Loucy (cell line): ENCODE data around the gene SND1.

ENCODE experiments used
- H2AFZ ChIP-seq: fragments of 200-600 bp; sonication (generic); 2 replicates; pipeline ENCODE4 v1.6.0; 2016; ENCODE audit warnings: antibody characterized with exemption, mild to moderate bottlenecking, low read length, moderate library complexity
- H3F3A ChIP-seq: fragments of 200-600 bp; 2 replicates; pipeline ENCODE4 v1.6.0; 2016; ENCODE audit warnings: antibody characterized with exemption, low read depth, mild to moderate bottlenecking
- H3K27me3 ChIP-seq: fragments of 200-600 bp; sonication (generic); 2 replicates; pipeline ENCODE4 v1.6.1; 2014; ENCODE audit warnings: low read length, mild to moderate bottlenecking; ENCODE audit not compliant: insufficient read depth, poor library complexity, severe bottlenecking
- H3K36me3 ChIP-seq: fragments of 200-600 bp; sonication (generic); 2 replicates; pipeline ENCODE4 v1.6.1; 2016; ENCODE audit warnings: low read length; ENCODE audit not compliant: insufficient read depth
- H3K4me1 ChIP-seq: fragments of 200-600 bp; sonication (generic); 2 replicates; pipeline ENCODE4 v1.5.1; 2014; ENCODE audit warnings: low read length, mild to moderate bottlenecking; ENCODE audit not compliant: insufficient read depth, poor library complexity, severe bottlenecking
- H3K4me2 ChIP-seq: fragments of 200-600 bp; sonication (generic); 2 replicates; pipeline ENCODE4 v1.6.0; 2014; ENCODE audit warnings: antibody characterized with exemption, low read length, low read depth, mild to moderate bottlenecking; ENCODE audit not compliant: poor library complexity, severe bottlenecking
- H3K4me3 ChIP-seq: fragments of 200-600 bp; sonication (generic); 2 replicates; pipeline ENCODE4 v1.5.1; 2014; ENCODE audit warnings: low read length, mild to moderate bottlenecking, mixed read lengths; ENCODE audit not compliant: poor library complexity, severe bottlenecking
- H3K79me2 ChIP-seq: fragments of 200-600 bp; sonication (generic); 2 replicates; pipeline ENCODE4 v1.6.1; 2014; ENCODE audit warnings: low read length; ENCODE audit not compliant: insufficient read depth
- H3K9ac ChIP-seq: fragments of 200-600 bp; sonication (generic); 2 replicates; pipeline ENCODE4 v1.6.0; 2014; ENCODE audit warnings: mild to moderate bottlenecking, low read depth, low read length, moderate library complexity; ENCODE audit not compliant: poor library complexity, severe bottlenecking
- H3K9me2 ChIP-seq: fragments of 200-600 bp; sonication (generic); replicated peaks from 2 replicates; pipeline ENCODE4 v1.6.1; 2016; ENCODE audit warnings: low read depth, low read length, mixed read lengths
- H3K9me3 ChIP-seq: fragments of 200-600 bp; sonication (generic); 2 replicates; pipeline ENCODE4 v1.6.1; 2014; ENCODE audit warnings: mild to moderate bottlenecking, antibody characterized with exemption, low read length, low read depth; ENCODE audit not compliant: insufficient read depth
- H4K20me1 ChIP-seq: fragments of 200-600 bp; sonication (generic); 2 replicates; pipeline ENCODE4 v1.6.0; 2014; ENCODE audit warnings: antibody characterized with exemption, low read length, mild to moderate bottlenecking; ENCODE audit not compliant: insufficient read depth, poor library complexity, severe bottlenecking
- EZH2phosphoT487 ChIP-seq: fragments of 200-600 bp; IDR thresholded peaks from 2 replicates; pipeline ENCODE4 v1.6.1; 2018; ENCODE audit warnings: antibody characterized with exemption, mild to moderate bottlenecking, moderate library complexity, borderline replicate concordance
- TF ChIP-seq, protein P1 (sequence below): fragments of 200-600 bp; sonication (generic); conservative IDR thresholded peaks from 2 replicates; pipeline ENCODE4 v1.5.1; 2014; ENCODE audit warnings: mild to moderate bottlenecking, antibody characterized with exemption, low read length

SND1 gene

DNA sequence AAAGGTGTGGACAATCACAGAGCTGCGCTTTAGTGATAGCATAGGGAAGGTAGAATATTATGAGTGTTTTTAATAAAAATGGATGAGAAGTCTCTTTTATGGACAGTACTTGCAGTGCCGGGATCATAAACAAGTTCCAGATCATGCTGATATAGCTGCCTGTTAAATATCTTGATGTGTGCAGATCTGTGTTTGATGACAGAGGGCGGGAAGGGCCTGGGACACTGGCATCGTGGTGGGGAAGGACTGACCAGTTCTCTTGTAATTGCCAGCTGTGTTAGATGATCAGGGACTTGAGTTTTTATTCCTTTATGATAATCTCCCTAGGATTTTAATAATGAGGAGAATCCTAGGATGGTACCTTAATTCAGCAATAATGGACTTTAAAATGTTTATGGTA lies 14.6 kb downstream of the SND1 start:
- Histone ChIP-seq H3F3A (no peaks in the 10 kb centered on the region), H3K9ac (no peak overlapping the region), H3K9me3 (no peaks in the 10 kb centered on the region), H3K79me2 (peaks cover 94% of the 10 kb centered on the region), H3K4me2 (no peak overlapping the region), H3K27me3 (no peaks in the 10 kb centered on the region), H3K4me1 (no peaks in the 10 kb centered on the region), H2AFZ (no peak overlapping the region), H3K9me2 (no peaks in the 10 kb centered on the region), H3K4me3 (no peak overlapping the region), H4K20me1 (peaks cover 56% of the 10 kb centered on the region), H3K36me3 (peaks cover 11% of the 10 kb centered on the region; the same call in 1 of the 2 replicates)
- TF ChIP-seq, protein P1, sequence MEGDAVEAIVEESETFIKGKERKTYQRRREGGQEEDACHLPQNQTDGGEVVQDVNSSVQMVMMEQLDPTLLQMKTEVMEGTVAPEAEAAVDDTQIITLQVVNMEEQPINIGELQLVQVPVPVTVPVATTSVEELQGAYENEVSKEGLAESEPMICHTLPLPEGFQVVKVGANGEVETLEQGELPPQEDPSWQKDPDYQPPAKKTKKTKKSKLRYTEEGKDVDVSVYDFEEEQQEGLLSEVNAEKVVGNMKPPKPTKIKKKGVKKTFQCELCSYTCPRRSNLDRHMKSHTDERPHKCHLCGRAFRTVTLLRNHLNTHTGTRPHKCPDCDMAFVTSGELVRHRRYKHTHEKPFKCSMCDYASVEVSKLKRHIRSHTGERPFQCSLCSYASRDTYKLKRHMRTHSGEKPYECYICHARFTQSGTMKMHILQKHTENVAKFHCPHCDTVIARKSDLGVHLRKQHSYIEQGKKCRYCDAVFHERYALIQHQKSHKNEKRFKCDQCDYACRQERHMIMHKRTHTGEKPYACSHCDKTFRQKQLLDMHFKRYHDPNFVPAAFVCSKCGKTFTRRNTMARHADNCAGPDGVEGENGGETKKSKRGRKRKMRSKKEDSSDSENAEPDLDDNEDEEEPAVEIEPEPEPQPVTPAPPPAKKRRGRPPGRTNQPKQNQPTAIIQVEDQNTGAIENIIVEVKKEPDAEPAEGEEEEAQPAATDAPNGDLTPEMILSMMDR: no peak
- no peak for TF ChIP-seq EZH2phosphoT487

- Histone ChIP-seq H3K4me1 (no peaks in the 10 kb centered on the region), H3K4me2 (no peak overlapping the region), H3K9me2 (no peaks in the 10 kb centered on the region), H3K79me2 (peaks cover 94% of the 10 kb centered on the region), H3F3A (no peaks in the 10 kb centered on the region), H4K20me1 (peaks cover 57% of the 10 kb centered on the region), H3K9me3 (no peaks in the 10 kb centered on the region), H3K36me3 (peaks cover 14% of the 10 kb centered on the region; the same call in 1 of the 2 replicates), H3K27me3 (no peaks in the 10 kb centered on the region), H3K9ac (no peak overlapping the region), H2AFZ (no peak overlapping the region), H3K4me3 (no peak overlapping the region)
- TF ChIP-seq EZH2phosphoT487: no peak
- TF ChIP-seq, protein P1: no peak
Measured at GRCh38 chr7:127667017-127667670, 15.2 kb downstream of the SND1 start.

DNA sequence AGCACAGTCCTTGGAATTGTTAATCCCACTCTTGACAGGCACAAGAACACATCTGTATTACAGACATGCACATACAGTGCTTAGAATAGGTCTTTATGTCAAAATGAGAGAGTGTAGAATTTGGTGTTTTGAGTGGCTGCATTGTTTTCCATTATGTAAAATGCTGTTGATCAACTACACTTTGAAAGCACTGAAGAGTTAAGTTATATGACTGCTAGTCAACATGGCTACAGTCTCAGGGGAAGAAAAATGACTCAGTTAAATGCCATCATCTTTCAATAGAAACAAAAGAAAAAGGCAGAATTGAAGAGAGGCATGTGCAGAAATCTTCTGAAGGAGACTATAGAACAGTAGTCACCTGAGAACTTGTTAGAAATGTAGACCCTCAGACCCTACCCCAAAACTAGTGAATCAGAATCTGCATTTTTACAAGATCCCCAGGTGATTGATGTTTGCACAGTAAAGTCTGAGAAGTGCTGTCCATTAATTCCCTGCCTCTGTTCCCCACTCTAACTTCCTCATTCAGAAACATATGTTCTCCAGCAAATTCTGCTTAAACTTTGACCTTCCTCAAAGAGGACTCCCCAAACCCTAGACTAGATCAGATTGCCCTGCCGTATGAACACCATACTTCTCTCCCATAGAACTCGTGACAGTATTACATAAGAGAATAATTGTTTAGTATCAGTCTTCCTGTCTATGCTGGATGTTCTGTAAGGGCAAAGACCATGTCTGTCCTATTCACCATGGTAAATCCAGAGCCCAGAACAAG lies 16.0 kb downstream of the SND1 start:
- Histone ChIP-seq H3K9ac (no peak overlapping the region), H3K79me2 (peaks cover 91% of the 10 kb centered on the region), H3K4me2 (no peak overlapping the region), H3K4me1 (no peaks in the 10 kb centered on the region), H2AFZ (no peak overlapping the region), H3F3A (no peaks in the 10 kb centered on the region), H3K4me3 (no peak overlapping the region), H3K36me3 (peaks cover 14% of the 10 kb centered on the region; the same call in 1 of the 2 replicates), H3K9me3 (no peaks in the 10 kb centered on the region), H4K20me1 (peaks cover 50% of the 10 kb centered on the region), H3K27me3 (no peaks in the 10 kb centered on the region), H3K9me2 (no peaks in the 10 kb centered on the region)
- no peak for TF ChIP-seq EZH2phosphoT487
- TF ChIP-seq, protein P1: no peak
